HG03066 (cell line): ENCODE results near the gene MBOAT7.
"Not testable (repeated sequence)": the region's sequence is repeated elsewhere in the genome, so short reads cannot be mapped to it uniquely, and the experiment has no call there.

ENCODE experiments used
- ATAC-seq: cut with Tn5 transposase; IDR thresholded peaks from one replicate; pipeline ENCODE4 v1.9.1; 2021; ENCODE audit warnings: low read depth; ENCODE audit not compliant: unreplicated experiment

The MBOAT7 gene

GRCh38 chr19:54209811-54210494 lies 20.6 kb upstream of the MBOAT7 start:
- ATAC-seq = no peak

DNA sequence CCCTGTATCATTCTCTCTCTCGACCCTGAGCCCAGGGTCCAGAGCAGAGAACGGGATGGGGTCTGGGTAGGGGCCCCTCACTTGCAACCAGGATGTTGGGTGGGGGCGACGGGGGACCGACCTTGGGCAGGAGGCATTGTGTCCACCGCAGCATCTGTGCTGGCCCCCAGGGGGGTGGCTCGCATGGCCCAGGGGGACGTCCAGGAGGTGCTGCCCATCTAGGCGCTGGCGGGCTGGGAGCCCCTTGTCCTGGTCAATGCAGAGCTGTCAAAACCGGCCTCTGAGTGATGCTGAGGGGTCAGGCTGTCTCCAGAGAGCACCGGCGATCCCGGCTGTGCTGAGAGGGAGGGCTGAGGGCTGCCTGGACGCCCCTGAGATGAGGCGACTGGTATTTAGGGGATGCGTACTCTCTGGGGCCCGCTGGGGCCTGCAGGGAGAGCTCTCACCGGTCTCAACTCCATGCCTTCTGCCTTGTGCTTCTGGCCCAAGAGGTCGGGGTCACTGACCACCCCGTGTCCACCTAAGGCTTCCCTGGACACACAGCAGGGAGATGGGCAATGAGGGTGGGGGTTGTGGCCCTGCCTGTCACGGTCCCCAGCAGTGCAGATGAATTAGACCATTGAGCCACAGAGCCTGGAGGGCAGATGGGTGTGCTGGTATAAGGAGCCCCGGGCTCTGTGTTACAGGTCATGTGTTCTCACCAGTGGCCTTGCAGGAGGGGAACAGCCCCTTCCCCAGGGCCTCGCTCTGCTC lies 19.9 kb upstream of the MBOAT7 start:
- no peak for ATAC-seq

GRCh38 chr19:54208784-54209057 lies 19.3 kb upstream of the MBOAT7 start:
- ATAC-seq = no peak

GRCh38 chr19:54207983-54208783 lies 18.8 kb upstream of the MBOAT7 start:
- peak; percentile 56 for ATAC-seq

GRCh38 chr19:54207676-54207982 lies 18.2 kb upstream of the MBOAT7 start:
- no peak for ATAC-seq

- not testable (repeated sequence) for ATAC-seq
These were observed 17.8 kb upstream of the MBOAT7 start for GRCh38 chr19:54207193-54207592.

DNA sequence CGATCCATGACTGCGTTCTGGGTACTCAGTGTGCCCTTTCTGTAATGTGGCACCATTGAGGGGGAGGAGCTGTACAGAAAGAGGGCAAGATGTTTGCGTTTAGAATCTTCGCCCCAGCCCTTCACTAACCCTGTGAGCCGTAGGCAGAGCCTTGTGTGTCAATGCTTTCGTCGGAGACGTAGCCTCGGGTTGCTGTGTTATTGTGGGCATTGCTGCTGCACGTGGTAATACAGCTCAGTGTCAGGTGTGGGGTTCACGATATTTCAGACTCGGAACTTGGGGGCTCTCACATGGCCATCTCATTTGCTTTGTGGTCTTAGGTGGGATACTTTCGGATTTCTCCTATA lies 17.4 kb upstream of the MBOAT7 start:
- no peak for ATAC-seq

DNA sequence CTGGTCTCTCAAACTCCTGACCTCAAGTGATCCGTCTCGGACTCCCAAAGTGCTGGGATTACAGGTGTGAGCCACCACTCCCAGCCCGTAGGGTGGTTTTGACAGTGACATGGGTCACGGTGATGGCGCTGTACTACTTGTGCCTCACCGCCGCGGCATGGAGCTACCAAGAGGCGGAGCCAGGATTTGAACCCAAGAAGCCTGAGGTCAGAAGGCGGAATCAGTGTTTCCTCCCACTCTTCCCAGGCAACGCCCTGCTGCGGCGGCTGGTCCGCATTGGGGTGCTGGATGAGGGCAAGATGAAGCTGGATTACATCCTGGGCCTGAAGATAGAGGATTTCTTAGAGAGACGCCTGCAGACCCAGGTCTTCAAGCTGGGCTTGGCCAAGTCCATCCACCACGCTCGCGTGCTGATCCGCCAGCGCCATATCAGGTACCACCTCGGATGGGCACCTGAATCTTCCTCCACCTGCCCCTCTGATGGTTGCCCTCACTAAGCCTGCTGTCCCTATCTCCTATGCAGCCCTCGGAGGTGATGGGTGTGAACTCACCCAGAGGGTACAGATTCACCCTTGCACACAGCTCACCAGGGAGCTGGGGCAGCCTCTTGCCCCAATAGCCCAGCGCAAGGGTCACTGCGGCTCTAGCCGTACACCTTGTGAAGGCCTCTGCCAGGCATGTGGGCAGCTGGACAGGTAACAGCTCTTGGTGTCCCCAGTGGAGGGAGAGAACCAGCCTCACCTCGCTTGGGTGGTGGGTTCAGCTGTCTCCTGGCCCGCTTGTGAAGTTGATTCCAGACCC lies 16.9 kb upstream of the MBOAT7 start:
- ATAC-seq = no peak

DNA sequence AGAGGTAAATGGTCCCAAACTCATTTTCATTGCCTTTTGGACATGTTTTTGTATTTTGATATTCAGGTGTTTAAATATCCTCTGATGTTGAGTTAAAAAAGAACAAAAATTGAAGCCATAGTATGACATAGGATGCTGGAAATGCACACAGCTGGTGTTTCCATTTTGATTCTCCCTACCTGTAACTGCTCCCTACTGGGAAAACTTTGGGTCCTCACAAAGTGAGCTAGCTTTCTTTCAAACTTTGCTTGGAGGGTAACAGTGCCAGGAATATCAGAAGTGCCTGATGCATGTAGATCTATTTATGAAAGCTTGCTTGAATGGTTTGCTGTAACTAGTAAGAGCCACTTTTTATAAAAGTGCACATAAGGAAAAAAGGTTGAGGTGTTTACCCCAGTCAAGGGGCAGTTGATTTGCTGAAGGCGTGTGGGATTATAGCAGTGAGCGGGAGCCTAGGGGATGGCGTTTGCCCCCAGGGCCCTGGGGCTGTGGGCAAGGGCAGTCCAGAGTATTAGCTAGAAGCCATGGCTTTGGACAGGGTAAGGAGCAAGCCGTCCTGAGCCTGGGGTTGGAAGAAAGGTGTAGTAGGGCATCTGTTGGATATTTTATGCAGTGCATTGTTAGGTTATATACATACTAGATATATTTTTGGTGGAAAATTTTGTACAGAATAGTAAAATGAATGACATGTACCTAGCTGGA lies 15.5 kb upstream of the MBOAT7 start:
- no peak for ATAC-seq

DNA sequence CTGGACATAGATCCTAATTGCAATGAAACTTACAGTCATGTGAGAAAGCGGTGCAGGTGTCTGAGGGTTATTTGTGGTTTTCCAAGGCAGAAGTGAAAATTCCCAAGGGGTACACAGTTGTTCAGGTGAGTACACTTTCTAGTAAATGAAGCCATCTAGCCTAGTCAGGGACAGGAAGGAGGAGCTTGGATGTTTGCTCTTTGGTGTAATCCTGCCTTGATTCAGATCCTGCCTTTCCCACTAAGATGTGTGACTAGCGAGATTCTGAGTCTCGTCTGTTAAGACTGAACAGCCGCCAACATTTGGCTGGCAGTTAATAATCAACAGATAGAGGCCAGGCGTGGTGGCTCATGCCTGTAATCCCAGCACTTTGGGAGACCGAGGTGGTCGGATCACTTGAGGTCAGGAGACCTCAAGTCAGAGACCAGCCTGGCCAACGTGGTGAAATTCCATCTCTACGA lies 13.8 kb upstream of the MBOAT7 start:
- ATAC-seq = no peak

DNA sequence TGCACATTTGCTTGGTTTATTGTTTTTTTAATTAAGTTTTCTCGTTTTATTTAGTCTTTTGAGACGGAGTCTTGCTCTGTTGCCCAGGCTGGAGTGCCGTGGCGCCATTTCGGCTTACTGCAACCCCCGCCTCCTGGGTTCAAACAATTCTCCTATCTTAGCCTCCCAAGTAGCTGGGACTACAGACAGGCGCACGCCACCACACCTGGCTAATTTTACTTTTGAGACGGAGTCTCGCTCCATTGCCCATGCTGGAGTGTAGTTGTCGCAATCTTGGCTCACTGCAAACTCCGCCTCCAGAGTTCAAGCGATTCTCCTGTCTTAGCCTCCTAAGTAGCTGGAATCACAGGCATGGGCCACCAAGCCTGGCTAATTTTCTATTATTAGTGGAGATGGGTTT lies 12.6 kb upstream of the MBOAT7 start:
- ATAC-seq = no peak

DNA sequence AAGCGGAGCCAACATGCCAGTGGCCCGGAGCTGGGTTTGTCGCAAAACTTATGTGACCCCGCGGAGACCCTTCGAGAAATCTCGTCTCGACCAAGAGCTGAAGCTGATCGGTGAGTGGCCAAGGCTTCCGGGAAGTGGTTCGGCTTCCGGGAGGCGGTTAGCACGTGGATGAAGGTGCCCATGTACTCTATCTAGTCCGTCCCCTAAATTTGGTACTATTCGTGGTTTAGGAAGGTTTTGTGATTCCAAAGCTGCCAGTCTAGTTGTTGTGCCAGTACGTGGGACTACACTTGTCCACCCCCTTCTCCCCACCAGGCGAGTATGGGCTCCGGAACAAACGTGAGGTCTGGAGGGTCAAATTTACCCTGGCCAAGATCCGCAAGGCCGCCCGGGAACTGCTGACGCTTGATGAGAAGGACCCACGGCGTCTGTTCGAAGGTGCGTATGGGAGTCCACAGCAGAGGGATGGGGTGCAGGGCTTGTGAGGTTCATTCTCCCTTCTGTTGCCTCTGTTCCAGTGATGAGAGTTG lies 11.9 kb upstream of the MBOAT7 start:
- no peak for ATAC-seq

- ATAC-seq = no peak
These were observed 10.0 kb upstream of the MBOAT7 start for GRCh38 chr19:54199401-54199800.

- no peak for ATAC-seq
These were observed 7.7 kb upstream of the MBOAT7 start for GRCh38 chr19:54197121-54197520.

DNA sequence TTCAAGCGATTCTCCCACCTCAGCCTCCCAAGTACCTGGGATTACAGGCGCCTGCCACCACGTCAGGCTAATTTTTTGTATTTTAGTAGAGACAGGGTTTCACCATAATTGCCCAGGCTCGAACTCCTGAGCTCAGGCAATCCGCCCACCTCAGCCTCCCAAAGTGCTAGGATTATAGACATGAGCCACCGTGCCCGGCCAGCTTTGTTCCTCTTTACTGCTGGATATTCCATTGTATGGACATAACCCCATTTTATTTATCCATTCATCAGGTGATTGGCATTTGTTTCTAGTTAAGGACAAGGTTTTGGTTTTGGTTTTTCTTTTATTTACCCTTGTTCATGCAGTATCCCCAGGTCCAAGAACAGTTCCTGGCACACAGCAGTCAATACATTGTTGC lies 7.2 kb upstream of the MBOAT7 start:
- ATAC-seq = no peak

- not testable (repeated sequence) for ATAC-seq
These were observed 5.1 kb upstream of the MBOAT7 start for GRCh38 chr19:54194463-54194862.

- ATAC-seq = no peak
These were observed 3.6 kb upstream of the MBOAT7 start for GRCh38 chr19:54193011-54193410.

- no peak for ATAC-seq
These were observed 2.6 kb upstream of the MBOAT7 start for GRCh38 chr19:54191811-54192453.

DNA sequence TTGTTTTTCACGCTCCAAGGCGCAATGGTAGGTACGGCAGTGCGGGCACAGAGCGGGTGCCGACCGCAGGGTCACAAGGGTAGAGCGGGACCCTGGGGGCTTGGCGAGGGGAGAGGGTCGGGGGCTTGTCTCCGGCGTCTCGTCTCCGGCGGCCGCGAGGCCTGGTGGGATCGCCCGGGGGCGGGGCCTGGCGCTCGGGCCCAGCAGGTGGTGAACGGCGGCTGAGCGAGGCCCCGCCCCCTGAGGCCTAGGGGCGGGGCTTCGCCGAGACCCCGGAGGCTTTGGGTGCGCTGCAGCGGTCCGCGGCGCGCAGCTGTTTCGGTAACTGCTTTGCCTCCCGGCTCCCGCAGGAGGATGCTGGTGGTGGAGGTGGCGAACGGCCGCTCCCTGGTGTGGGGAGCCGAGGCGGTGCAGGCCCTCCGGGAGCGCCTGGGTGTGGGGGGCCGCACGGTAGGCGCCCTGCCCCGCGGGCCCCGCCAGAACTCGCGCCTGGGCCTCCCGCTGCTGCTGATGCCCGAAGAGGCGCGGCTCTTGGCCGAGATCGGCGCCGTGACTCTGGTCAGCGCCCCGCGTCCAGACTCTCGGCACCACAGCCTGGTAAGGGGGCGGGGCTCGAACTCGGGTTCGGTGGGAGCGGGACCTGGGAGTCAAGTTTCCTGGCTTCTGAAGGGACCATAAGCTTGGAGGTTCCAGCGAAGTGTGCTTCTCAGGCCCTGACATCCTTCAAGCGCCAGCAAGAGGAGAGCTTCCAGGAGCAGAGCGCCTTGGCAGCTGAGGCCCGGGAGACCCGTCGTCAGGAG lies 1.8 kb upstream of the MBOAT7 start, which contains the start of gene TSEN34:
Gene TSEN34 (plus strand): TSS at position 298 of the 800 bp plus-strand sequence. CDS start 57 bp downstream, at position 355.
- peak; percentile 21 for ATAC-seq
